ENCODE results near the gene AGXT. TPM values are rescaled to one million over a fixed set of nuclear protein-coding genes. Genes with fewer than 3 reads are reported as not detected.

The AGXT gene
- total RNA-seq, 1 experiment from 2014 or later, result not detected

GRCh38 chr2:240909216-240909974, 40.8 kb downstream of the AGXT start:
- TF ChIP-seq, protein P1, sequence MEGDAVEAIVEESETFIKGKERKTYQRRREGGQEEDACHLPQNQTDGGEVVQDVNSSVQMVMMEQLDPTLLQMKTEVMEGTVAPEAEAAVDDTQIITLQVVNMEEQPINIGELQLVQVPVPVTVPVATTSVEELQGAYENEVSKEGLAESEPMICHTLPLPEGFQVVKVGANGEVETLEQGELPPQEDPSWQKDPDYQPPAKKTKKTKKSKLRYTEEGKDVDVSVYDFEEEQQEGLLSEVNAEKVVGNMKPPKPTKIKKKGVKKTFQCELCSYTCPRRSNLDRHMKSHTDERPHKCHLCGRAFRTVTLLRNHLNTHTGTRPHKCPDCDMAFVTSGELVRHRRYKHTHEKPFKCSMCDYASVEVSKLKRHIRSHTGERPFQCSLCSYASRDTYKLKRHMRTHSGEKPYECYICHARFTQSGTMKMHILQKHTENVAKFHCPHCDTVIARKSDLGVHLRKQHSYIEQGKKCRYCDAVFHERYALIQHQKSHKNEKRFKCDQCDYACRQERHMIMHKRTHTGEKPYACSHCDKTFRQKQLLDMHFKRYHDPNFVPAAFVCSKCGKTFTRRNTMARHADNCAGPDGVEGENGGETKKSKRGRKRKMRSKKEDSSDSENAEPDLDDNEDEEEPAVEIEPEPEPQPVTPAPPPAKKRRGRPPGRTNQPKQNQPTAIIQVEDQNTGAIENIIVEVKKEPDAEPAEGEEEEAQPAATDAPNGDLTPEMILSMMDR (conservative IDR thresholded peaks at IDR 0.05; ENCODE audit: low read depth, low read length), result no peak
- intact Hi-C loops (cut with micrococcal nuclease; ENCODE audit: unreplicated experiment), result no loop called here
- Histone ChIP-seq H3K4me1 (ENCODE audit: insufficient read depth, low read length, poor library complexity, severe bottlenecking) (peaks cover 14% of the 10 kb centered on the region), H3K27me3 (replicated peaks; ENCODE audit: insufficient read depth, low read depth, low read length, poor library complexity) (no peaks in the 10 kb centered on the region), H3K4me3 (ENCODE audit: low read depth, low read length, poor library complexity, severe bottlenecking) (no peak overlapping the region), H3K36me3 (ENCODE audit: insufficient read depth, low read length, poor library complexity, severe bottlenecking) (no peaks in the 10 kb centered on the region), H3K27ac (ENCODE audit: low read depth, low read length, poor library complexity, severe bottlenecking) (no peak overlapping the region), H3K9me3 (ENCODE audit: low read depth, low read length, poor library complexity, severe bottlenecking) (no peaks in the 10 kb centered on the region)
- no peak for DNase-seq (ENCODE audit: low spot score)
- ChIA-PET CTCF (no interaction called here), POLR2A (ENCODE audit: low non-redundant PET) (no interaction called here)
- BruUV-seq (replicated peaks), result no TSS peak

DNA sequence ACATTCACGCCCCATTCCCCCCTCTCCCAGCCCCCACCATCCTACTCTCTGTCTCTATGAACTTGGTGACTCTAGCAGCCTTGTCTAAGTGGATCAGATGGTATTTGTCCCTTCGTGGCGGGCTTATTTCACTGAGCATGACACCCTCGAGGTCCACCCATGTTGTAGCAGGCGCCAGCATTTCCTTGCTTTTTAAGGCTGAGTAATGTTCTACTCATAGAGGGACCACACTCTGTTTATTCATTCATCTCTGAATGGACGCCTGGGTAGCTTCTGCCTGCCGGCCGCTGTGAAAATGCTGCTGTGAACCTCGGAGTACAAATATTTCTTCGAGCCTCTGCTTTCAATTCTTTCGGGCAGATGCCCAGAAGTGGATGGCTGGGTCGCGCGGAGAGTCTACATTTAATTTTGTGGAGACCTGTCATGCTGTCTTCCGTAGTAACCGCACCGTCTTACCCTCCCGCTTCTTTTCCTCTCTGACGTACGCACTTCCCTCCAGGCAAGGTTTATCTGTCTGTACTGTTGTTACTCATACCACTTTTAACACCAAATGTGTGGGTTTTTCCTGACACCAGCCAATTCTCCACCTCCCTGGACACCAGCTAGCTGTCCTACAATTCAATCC, 43.1 kb downstream of the AGXT start:
- no peak overlapping the region for H3K27ac ChIP-seq (ENCODE audit: low read depth, low read length, poor library complexity, severe bottlenecking)
- intact Hi-C loops (cut with micrococcal nuclease; ENCODE audit: unreplicated experiment), result loop anchor here (10.0 kb wide), 1 partner anchor 163 kb away; no protein-coding TSS in a partner anchor
- POLR2A ChIA-PET (ENCODE audit: low non-redundant PET), result no interaction called here

GRCh38 chr2:240912878-240913809, 44.5 kb downstream of the AGXT start:
- no peaks in the 10 kb centered on the region for H3K9me3 ChIP-seq (ENCODE audit: low read depth, low read length, poor library complexity, severe bottlenecking)
- CTCF ChIA-PET, result interaction anchor here (0.6 kb wide), 1 partner anchor 165 kb away, joined by 4 read pairs; no protein-coding TSS in a partner anchor
- no peak overlapping the region for H3K4me3 ChIP-seq (ENCODE audit: low read depth, low read length, poor library complexity, severe bottlenecking)
- no peaks in the 10 kb centered on the region for H3K27me3 ChIP-seq (replicated peaks; ENCODE audit: insufficient read depth, low read depth, low read length, poor library complexity)
- BruUV-seq (replicated peaks), result no TSS peak
- POLR2A ChIA-PET (ENCODE audit: low non-redundant PET), result no interaction called here
- TF ChIP-seq, protein P1 (conservative IDR thresholded peaks at IDR 0.05; ENCODE audit: low read depth, low read length), result no peak
- TF ChIP-seq EZH2 (IDR thresholded peaks at IDR 0.05; ENCODE audit: borderline replicate concordance, low read depth, low read length, poor library complexity, severe bottlenecking), result no peak
- peaks cover 24% of the 10 kb centered on the region for H3K4me1 ChIP-seq (ENCODE audit: insufficient read depth, low read length, poor library complexity, severe bottlenecking)
- no peaks in the 10 kb centered on the region for H3K36me3 ChIP-seq (ENCODE audit: insufficient read depth, low read length, poor library complexity, severe bottlenecking)
- DNase-seq (ENCODE audit: low spot score), result no peak
- no peak overlapping the region for H3K27ac ChIP-seq (ENCODE audit: low read depth, low read length, poor library complexity, severe bottlenecking)
- intact Hi-C loops (cut with micrococcal nuclease; ENCODE audit: unreplicated experiment), result loop anchor here (10.0 kb wide), 1 partner anchor 162 kb away; no protein-coding TSS in a partner anchor

More for the DNA sequence above, 43.1 kb downstream of the AGXT start:
- H3K9me3 ChIP-seq (ENCODE audit: low read depth, low read length, poor library complexity, severe bottlenecking), result no peaks in the 10 kb centered on the region
- BruUV-seq (replicated peaks), result no TSS peak
- CTCF ChIA-PET, result no interaction called here
- no peak overlapping the region for H3K4me3 ChIP-seq (ENCODE audit: low read depth, low read length, poor library complexity, severe bottlenecking)
- DNase-seq (ENCODE audit: low spot score), result no peak
- TF ChIP-seq, protein P1 (conservative IDR thresholded peaks at IDR 0.05; ENCODE audit: low read depth, low read length), result no peak
- no peak for TF ChIP-seq EZH2 (IDR thresholded peaks at IDR 0.05; ENCODE audit: borderline replicate concordance, low read depth, low read length, poor library complexity, severe bottlenecking)
- H3K36me3 ChIP-seq (ENCODE audit: insufficient read depth, low read length, poor library complexity, severe bottlenecking), result no peaks in the 10 kb centered on the region
- no peaks in the 10 kb centered on the region for H3K27me3 ChIP-seq (replicated peaks; ENCODE audit: insufficient read depth, low read depth, low read length, poor library complexity)
- peaks cover 16% of the 10 kb centered on the region for H3K4me1 ChIP-seq (ENCODE audit: insufficient read depth, low read length, poor library complexity, severe bottlenecking)
